Stimulated activated CD8-positive, alpha-beta memory T cell treated with anti-CD3 and anti-CD28 coated beads, Interleukin-4, amount 100 ng/mL, for 48 hours (primary cell): ENCODE measurements around the gene EEF1AKMT3.
"Not testable (repeated sequence)": the region's sequence is repeated elsewhere in the genome, so short reads cannot be mapped to it uniquely, and the experiment has no call there.

ENCODE experiments used
- DNase-seq: peaks from one replicate; pipeline ENCODE4 v3.0.0-alpha.2; 2020

Gene EEF1AKMT3

GRCh38 chr12:57766464-57767304 is 5.7 kb upstream of the EEF1AKMT3 start, which contains the start of gene CYP27B1:
Gene CYP27B1, minus strand, starts transcription at chr12:57767078. Its CDS starts 37 bp downstream, at chr12:57767041.
- no peak for DNase-seq

- no peak for DNase-seq
These were observed 5.1 kb upstream of the EEF1AKMT3 start for GRCh38 chr12:57767305-57767698.

- no peak for DNase-seq
These were observed 4.5 kb upstream of the EEF1AKMT3 start for GRCh38 chr12:57767876-57768275.

- DNase-seq = no peak
These were observed 2.8 kb upstream of the EEF1AKMT3 start for GRCh38 chr12:57769594-57769993.

- no peak for DNase-seq
These were observed 1.7 kb upstream of the EEF1AKMT3 start for GRCh38 chr12:57770734-57771133.

GRCh38 chr12:57771236-57771872 is 1.1 kb upstream of the EEF1AKMT3 start:
- DNase-seq = peak; percentile 94

- peak; percentile 95 for DNase-seq
These were observed 463 bp upstream of the EEF1AKMT3 start, which contains the start of gene METTL1 for GRCh38 chr12:57771873-57772428. Gene METTL1, minus strand, starts transcription at chr12:57772105. Its CDS starts 22 bp downstream, at chr12:57772083.

- DNase-seq = not testable (repeated sequence)
These were observed 2.2 kb downstream of the EEF1AKMT3 start for GRCh38 chr12:57774634-57775033.

GRCh38 chr12:57775044-57775443 is 2.6 kb downstream of the EEF1AKMT3 start:
- no peak for DNase-seq

- DNase-seq = no peak
These were observed 3.3 kb downstream of the EEF1AKMT3 start for GRCh38 chr12:57775563-57776246.

GRCh38 chr12:57776247-57776587 is 3.8 kb downstream of the EEF1AKMT3 start:
- no peak for DNase-seq

GRCh38 chr12:57777367-57777766 is 5.0 kb downstream of the EEF1AKMT3 start:
- no peak for DNase-seq

- no peak for DNase-seq
These were observed 5.5 kb downstream of the EEF1AKMT3 start for GRCh38 chr12:57777911-57778310.

GRCh38 chr12:57779736-57780135 is 7.3 kb downstream of the EEF1AKMT3 start:
- DNase-seq = no peak

GRCh38 chr12:57780284-57780897 is 8.0 kb downstream of the EEF1AKMT3 start:
- no peak for DNase-seq

GRCh38 chr12:57781244-57781643 is 8.8 kb downstream of the EEF1AKMT3 start:
- no peak for DNase-seq

- no peak for DNase-seq
These were observed 9.4 kb downstream of the EEF1AKMT3 start for GRCh38 chr12:57781801-57782200.

GRCh38 chr12:57782243-57782607 is 9.8 kb downstream of the EEF1AKMT3 start:
- no peak for DNase-seq

GRCh38 chr12:57782608-57783465 is 10.4 kb downstream of the EEF1AKMT3 start, which contains the start of gene TSFM:
Gene TSFM, plus strand, starts transcription at chr12:57782787. Its CDS starts 15 bp downstream, at chr12:57782802.
- peak; percentile 99 for DNase-seq

GRCh38 chr12:57783466-57783801 is 11.0 kb downstream of the EEF1AKMT3 start:
- no peak for DNase-seq

- DNase-seq = no peak
These were observed 11.4 kb downstream of the EEF1AKMT3 start for GRCh38 chr12:57783861-57784260.

GRCh38 chr12:57793920-57794319 is 21.5 kb downstream of the EEF1AKMT3 start:
- no peak for DNase-seq
